DMS79 treated with DMSO at 0.1 percent for 48 hours (cell line): ENCODE measurements around the gene PDE6B.
"Not testable (repeated sequence)": the region's sequence is repeated elsewhere in the genome, so short reads cannot be mapped to it uniquely, and the experiment has no call there.

ENCODE experiments used
- DNase-seq: peaks from one replicate; lab custom pipeline; 2025; lab: John Stamatoyannopoulos, UW

Gene PDE6B

DNA sequence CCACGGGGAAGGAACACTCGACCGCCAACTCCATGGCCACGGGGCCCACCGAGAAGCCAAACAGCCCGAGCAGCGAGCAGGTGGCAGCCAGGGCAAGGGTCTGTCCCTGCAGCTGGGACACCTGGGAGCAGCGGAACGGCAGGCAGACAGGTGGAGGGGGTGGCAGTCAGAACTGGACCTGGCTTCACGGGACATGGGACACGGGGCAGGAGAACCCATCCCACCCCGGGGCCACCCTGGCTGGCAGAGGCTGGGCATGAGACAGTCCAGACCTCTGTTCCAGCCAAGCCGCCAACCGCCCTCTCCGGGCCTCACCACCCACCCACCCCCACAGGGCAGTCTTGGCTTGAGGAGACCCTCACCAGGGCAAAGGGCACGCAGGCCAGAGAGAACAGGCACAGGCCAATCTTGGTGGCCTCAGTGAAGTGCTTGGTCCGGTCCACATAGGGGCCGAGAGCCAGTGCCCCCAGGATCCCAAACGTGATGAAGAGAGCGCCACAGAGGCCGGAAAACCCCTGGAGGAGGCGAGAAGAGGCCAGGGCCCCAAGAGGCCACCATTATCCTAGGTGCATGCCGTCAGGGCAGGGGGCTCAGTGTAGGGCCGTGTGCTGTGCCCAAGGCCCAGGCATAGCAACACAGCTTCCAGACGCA lies 58.0 kb downstream of the PDE6B start:
- DNase-seq: no peak

DNA sequence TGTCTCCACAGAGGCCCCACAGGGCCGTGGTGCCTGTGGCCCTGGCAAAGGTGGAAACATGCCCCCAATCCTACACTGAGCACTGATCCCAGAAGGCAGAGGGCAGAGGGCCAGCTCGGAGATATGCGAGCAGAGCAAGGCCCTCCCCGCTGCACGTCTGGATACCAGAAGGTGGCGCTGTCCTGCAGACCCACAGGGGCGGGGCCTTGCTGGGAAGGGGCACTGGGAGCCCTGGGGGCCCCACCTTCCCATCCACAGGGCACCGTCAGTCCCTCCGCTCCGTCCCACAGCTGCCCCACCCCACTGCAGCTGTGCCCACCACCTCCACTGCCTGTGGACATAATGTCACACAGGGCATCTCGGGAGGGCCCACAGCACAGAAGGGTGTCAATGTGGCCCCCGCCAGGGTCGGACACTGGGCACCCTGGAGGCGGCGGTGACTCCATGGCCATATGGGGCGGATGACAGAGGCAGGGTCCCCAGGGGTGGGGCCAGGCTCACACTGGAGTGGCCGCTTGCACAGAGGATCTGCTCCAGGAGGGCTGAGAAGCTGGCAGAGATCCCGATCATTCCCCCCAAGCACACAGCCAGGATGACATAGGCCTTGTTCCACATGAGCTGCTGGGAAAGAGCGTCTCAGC lies 58.7 kb downstream of the PDE6B start:
- no peak for DNase-seq

DNA sequence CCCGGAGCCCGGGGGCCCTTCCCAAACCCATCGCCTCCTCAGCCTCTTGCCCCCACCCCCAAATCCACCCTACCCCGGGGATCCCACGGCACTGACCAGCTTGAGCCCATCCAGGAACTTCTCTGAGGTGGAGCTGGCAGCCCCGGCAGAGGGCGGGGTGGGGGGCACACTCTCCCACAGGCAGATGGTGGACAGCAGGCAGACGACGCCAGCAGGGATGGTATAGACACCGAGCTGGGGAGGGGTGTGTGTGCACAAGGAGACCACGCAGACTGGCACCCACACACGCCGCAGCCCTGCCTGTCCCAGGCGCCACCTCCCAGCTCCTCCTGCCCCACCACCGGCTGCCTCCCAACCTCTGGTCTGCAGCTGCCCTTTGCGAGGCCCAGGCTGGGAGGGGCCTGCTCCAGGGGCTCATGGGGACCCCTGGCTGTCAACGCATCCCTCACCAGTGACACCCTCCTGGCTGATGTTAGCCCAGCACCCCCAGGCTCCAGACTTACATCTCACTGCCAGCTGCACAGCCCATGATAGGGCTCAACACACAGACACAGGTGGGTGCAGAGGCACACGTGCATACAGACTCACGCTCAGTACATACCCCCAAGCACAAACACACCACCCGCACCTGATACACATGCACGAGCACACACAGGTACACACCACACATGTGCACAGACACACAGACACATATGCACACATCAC lies 59.4 kb downstream of the PDE6B start:
- no peak for DNase-seq

DNA sequence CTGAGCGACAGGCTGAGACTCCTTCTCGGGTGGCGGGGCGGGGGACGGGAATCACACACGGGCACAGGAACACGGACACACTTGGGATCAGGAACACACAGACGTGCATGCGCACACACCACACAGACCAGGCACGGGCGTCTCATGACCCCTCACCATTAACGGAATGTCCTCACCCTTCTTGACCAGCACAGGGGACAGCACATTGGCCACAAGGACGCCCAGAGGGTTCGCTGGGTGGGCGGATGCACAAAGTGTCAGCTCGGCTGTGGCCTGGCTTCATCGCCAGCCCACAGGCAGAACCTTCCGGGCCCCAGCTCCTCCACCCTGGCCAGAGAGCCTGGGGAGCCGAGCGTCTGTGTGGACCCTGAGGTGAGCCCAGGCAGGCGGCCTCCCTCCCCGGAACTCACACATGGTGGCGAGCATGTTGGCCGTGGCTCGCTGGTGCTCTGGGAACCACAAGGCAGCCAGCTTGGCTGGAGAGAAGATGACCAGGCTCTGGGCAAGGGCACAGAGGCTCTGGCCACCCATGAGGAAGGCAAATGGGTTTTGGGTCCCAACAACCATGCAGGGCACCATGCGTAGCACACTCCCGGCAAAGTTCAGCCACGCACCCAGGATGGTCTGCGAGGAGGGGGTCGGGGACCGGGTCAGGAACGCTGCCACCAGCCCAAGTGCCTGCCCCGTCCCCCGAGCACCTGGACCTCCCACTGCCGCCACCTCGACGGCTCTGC lies 60.5 kb downstream of the PDE6B start:
- no peak for DNase-seq

DNA sequence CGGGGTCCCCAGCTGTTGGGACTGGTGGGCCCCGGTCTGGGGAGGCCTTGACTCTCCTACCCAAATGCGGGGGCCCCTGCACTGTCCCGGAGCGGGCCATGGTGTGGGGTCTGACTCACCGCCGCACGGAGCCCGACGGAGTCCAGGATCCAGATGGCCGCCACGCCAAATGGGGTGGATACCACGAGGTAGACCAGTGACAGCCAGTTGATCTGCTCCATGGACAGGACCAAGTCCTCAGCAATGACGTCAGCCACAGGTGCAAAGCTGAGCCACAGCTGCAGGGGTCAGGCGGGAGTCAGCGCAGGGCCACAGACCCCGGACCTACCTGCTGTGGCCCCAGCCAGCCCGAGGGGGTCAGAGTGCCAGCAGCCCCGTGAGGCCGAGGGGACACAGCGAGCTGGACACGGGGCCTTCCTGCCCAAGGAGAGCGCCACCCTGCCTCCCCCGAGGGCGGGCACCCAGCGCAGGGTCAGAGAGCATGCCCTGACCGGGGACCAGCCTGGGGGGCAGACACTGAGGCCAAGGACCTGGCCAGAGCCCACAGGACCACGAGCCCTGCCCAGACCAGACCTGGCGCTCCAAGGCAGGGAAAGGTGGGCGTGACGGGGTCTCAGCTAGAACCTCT lies 61.2 kb downstream of the PDE6B start:
- DNase-seq: no peak

DNA sequence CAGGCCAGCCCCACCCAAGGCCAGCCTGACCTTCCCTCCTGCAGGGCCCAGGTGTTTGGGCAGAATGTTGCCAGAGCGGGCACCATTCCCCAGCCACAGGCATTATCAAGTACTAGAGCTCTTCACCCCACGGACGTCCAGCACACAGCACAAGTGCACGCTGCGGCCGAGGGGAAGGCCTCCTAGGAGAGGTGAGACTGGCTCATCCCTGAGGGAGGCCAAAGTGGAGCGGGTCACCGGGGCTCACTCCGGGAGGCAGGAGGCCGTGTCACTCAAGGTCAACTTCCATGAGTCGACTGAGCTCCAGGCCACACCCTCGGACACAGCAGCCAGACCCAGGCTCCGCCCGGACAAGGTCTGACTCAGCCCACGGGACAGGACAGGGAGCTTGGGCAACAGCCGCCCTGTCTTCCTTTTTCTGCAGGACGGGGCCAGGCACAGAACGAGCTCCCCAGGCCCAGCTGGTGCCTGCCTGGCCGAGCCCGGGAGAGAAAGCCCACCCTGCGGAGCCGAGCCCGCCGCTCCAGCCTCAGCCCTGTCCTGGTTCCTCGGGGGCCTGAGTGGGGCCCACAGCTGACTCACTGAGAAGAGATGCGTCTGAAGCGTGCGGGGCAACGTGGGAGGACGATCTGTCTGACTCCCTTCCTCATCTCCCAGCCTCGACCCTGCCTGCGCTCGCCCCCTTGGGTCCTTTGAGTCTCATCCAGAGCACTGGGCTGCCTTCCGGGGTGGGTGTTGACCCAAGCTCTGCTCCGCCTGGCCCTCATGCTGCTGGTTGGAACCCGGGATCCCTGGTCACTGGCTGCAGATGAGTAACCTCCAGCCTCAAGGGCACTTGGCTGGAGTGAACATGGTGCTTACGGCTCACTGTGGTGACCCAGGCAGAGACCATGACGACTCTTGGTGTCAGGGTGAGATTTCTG lies 61.9 kb downstream of the PDE6B start:
- DNase-seq: no peak

DNA sequence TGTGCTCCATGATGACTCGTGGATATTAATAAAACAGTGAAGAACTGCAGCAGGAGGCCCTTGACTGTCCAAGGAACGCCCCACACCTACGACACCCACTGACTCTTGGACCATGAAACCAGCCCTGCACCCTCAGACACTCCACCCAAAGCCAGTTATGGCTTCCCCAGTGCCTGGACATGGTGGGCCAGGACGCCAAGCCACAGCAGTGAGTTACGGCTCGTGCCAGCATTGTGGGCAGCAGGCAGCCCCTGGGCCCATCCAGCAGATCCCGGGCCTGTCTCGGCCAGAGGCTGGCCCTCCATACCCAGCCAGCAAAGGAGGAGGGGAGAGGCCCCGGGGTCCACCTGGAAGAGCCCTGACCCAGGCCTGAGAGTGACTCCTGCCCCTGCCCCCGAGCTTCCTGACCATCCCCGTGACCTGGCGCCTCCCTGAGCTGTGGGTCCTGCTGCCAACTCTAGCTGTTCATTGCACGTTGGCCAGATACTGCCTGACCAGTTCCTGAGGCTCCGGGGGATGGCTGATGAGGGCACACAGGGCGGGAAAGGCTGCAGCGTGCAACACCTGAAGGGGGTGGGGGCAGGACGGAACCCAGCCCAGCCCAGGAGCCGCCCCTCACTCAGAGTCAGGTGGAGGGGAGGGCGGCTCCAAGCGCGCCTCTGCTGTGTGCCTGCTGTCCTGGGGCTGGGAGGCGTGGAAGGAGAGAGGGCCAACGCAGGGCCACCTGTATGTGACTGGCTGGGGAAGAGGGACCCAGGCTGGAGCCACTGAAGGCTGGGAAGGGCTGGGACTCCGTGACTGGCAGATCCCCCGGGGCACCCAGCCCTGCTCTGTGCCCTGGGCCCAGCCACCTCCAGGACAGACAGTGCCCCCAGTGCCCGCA lies 62.8 kb downstream of the PDE6B start:
- DNase-seq: no peak

DNA sequence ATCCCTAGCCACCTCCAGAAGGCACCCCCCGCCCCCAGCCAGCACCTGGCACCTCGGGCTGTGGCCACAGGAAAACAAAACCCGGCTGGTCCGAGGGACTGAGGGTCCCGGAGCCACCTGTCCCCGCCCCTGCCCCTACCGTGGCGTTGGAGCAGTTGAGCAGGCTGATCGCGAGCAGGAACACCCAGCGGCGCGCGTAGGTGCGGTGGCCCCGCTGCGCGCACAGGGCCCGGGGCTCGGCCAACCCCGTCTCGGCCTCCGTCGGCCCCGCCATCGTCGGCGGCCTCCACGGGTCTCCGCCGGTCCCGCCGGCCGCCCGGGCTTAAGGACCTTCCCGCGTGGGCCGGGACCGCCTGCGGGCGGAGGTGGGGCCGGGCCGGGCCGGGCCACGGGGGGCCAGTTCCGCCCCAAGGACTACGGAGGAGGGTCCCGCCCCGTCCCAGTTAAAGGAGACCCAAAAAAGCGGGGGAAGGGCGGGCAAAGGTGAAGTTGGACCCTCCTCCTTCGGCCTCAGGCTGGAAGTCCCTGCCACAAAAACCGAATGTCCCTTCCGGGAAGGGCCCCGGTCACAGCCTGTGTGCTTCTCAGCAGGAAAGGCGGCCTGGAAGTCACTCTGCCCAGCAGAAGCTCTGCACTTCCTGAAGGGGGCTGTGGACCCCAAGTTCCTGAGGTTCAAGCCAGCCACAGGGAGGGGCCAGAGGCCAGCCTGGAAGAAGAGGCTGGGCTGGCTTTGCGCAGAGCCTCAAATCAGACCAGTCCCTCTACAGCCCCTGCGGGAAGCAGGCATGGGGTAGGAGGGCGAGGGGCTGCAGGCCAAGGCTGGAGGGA lies 63.7 kb downstream of the PDE6B start, which contains the start of gene SLC49A3:
TSS of gene SLC49A3 (minus strand) at position 298 of the 828 bp plus-strand sequence. CDS start at position 274, 24 bp downstream.
- no peak for DNase-seq

DNA sequence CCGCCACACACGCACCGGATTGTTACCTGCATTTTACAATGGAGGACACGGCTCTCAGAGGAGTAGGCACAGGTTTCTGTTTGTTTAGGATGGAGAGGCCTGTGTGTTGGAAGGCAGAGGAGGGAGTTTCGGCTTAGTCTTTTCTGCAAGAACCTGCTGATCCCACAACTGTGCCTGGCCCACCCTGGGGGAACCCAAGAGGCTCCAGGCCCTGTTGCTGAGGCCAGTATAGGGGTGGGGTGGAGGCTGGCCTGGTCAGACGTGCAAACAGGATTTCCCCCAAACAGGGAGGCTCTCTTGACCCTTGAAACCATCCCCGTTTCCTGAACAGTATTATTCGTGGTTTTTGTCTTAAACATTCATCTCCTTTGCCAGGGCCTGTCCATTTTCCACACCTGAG lies 64.3 kb downstream of the PDE6B start:
- no peak for DNase-seq

DNA sequence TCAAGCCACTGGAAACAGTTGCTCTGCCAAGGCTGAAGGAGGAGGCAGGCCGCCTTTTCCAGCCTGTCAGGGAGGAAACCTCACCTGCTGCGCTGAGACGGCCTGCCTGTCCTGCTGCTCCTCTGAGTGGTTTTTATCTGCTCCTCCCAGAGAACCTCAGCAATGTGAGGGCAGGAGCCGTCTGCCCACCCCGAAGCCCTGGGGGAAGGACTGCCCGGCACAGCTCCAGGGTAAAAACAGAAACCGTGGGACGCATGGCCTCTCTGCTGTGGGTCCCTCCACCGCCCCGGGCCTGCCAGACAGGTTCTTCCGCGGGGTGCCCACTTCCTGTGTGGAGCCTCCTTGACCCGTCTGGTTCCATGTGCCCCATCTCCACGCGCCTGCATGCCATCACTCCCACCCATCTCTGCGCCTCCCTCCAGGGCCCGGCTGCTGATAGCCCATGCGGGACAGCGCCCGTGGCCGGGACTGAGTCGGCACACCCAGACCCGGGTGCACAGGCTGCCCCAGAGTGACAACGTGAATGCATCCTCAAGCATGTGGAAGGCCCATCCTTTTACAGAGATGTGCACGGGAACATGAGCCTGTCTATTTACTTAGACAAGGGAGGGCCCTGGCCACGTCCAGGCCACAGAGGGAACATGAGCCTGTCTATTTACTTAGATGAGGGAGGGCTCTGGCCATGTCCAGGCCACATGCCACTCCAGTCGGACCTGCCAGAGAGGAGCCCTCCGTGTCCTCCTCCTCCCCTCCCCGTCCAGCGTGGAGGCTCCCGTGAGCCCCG lies 67.6 kb downstream of the PDE6B start:
- DNase-seq: no peak

DNA sequence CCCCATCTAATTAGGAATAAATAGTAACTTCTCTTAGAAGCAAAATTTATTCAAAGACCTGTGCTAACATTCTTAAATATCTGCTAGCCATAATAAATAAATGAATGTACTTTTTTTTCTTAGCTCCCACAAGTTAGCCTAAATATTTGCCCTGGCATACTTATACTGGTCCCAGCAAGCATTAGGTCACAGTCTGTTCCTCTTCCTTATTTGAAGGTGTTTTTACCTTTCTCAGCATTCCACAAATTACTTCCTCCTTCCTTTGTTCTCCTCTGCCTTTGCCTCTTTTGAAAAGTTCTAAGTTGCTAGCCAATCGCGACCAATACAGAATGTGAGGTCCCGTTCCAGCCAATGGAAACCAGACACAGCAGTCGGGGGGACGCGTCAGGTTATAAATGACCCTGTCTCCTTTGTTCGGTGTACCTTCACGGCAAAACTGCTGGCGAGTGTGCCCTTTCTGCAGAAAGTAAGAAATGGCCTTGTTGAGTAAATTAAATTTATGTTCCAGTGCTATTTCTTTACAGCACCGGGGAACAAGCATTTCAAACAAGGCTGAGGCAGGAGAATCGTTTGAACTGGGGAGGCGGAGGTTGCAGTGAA lies 69.1 kb downstream of the PDE6B start:
- DNase-seq: not testable (repeated sequence)

DNA sequence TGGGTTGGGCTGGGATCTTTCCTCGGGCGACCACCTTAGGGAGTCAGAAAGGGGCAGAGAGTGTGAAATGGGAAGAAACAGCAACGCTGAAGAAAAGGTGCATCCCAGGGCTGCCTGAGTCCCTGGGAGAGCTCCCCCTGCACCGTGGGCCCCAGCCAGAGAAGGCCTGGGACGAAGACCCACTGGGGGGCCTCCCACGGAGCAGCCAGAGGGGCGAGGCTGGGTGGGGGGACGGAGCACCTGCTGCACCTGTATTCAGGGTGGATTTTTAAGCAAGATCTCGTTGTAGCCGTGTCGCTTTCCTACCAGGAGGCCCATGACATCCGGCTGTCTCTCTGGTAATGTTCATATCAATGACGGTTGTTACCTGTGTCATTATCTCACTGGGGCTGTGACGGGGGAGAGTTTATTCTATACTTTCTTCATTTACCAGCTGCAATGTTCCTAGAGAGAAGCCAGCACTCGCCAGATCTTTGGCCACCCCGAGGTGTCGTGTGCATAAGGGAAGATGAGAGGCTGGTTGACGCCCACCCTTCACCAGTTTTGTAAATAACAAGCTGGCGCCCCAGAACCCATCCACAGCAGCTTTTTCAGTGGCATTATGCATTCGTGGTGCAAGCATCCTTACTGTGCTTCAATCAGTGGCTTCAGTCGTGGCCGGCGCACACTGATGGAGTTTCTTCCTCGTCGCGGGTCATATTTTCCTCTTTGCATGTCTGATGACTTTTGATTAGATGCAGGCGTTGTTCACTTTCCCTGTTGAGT lies 74.6 kb downstream of the PDE6B start:
- no peak for DNase-seq

DNA sequence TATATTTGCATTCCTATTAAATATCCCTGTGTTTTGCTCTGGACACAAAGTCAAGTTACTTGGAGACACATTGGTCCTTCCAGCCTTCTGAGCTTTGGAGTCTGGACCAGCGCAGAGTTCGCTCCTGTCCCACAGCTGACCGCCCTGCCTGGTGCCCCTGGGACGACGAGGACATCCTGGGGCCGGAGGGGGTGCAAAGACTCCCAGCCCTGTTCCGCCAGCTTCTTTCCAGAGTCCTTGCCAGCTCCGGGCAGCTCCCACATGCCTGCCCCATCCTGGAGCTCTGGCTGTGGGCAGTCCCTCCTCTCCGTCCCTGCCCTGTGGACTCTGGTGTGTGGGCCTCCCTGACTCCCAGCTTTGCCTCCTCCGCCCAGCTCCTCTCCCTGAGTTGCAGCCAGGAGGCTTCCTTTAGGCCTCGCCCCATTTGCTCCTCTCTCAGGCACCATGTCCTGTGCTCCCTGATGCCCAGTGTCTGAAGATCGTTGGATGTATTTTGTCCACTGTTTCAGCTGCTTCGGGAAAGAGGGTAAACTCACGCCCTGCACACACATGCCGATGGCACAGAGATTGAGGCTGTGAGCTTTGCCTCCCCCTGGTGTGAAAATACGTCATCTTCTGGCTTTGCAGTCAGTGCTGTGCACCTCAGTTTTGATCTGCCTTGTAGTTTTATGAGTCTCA lies 75.4 kb downstream of the PDE6B start:
- no peak for DNase-seq

DNA sequence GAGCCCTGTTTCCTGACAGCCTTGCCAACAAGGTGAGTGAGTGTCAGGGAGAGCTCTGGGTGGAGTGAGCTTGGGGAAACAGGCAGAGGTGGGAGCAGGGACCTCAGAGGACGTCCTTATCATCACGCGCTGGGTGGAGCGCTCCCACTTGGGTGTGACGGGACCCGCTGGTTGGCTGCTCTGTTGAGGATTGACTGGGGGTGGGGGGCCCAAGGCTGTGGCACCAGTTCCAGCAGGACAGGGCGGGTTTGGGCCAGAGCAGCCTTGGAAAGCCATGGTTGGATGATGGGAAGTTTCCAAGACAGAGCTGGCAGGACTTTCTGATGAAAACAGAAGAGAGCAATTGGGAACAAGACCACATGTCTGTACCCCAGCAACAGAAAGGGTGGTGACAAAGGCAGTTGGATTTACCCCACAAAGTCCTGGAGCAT lies 77.3 kb downstream of the PDE6B start:
- no peak for DNase-seq

DNA sequence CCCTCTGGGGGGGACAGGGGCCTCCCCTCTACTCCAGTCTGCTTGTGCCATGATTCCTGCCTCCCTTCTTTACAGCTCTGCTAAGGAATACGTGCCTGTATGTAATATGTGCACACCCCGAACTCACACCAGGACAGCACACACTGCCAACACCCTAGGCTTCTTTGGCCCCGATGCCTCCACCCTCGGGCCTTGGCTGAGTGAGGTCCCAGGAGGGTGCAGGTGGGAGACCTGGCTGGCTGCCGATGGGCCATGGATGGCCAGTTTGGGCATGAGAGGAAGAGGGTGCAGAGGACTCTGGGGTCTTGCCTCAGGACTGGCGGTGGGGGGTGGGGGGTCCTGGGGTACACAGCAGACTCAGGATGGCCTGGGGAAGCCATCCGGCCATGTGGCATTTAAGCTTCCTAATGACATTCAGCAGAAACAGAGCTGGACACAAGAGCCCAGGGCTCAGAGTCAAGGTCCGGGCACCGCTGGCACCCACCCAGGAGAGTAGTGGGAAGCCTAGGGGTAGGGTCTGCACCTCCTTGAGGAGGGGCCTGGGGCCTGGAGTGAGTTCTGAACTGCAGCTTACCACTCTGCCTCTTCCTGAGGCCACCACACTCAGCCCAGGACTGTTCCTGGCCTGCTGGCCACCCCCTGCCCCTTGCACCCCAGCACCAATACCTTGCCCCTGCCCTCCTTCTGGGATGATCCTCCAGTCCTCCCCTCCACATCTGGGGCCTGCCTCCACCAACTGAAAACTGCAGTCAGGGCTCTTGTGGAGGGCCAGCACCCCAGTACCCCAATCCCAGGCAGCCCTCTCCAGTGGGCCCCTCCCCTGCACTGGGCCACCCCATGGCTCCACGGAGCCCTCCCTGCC lies 78.2 kb downstream of the PDE6B start:
- no peak for DNase-seq
